HG02938 (cell line): ENCODE measurements around the gene HBP1.
"Not testable (repeated sequence)": the region's sequence is repeated elsewhere in the genome, so short reads cannot be mapped to it uniquely, and the experiment has no call there.

ENCODE experiments used
- ATAC-seq: cut with Tn5 transposase; IDR thresholded peaks from one replicate; pipeline ENCODE4 v1.9.1; 2021; ENCODE audit warnings: mild to moderate bottlenecking, moderate library complexity; ENCODE audit not compliant: unreplicated experiment

Gene HBP1, protein sequence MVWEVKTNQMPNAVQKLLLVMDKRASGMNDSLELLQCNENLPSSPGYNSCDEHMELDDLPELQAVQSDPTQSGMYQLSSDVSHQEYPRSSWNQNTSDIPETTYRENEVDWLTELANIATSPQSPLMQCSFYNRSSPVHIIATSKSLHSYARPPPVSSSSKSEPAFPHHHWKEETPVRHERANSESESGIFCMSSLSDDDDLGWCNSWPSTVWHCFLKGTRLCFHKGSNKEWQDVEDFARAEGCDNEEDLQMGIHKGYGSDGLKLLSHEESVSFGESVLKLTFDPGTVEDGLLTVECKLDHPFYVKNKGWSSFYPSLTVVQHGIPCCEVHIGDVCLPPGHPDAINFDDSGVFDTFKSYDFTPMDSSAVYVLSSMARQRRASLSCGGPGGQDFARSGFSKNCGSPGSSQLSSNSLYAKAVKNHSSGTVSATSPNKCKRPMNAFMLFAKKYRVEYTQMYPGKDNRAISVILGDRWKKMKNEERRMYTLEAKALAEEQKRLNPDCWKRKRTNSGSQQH

DNA sequence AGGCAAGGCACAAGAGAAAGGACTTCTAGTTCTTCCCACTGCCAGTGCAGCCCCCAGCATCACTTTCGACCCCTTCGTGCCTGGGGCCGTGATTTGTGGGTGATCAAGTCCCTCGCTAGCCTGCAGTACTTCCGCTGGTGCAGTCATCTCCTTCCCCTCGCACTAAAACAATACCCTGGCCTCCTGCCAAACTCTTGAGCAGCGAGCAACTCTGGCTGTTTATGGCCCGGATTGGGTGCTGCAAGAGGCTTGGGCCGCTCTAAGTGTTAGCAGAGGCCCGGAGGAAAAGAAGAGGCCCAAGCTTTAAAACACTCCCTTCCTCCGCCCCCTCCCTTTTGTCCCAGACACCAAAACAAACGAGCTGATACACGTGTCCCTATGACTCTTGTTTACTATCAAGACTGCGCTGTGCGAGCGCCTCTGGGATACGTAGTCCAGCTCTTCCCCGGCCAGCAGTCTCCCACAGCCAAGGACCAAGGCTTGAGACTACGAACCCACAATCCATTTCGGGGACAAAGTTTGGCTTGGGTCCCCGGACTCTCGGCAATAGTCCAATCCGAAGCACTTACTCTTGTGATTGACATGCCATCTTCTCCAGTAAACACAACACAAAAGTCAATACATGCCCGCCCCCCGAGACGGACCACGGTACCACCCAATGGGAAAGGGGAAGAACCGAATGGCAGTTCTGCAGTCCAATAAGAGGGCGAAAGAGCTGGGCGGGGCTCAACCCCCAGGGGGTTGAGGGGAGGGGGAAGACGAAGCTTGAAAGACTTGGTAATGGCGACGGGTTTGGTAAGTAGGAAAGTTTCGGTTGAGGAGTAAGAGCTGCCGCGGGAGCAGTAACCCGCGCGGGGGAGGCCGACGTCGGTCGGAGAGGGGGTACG is at the start of gene HBP1:
Gene HBP1 (plus strand): TSS at position 771 of the 887 bp plus-strand sequence. CDS start 10,891 bp downstream, outside the sequence.
- ATAC-seq = peak; percentile 90

DNA sequence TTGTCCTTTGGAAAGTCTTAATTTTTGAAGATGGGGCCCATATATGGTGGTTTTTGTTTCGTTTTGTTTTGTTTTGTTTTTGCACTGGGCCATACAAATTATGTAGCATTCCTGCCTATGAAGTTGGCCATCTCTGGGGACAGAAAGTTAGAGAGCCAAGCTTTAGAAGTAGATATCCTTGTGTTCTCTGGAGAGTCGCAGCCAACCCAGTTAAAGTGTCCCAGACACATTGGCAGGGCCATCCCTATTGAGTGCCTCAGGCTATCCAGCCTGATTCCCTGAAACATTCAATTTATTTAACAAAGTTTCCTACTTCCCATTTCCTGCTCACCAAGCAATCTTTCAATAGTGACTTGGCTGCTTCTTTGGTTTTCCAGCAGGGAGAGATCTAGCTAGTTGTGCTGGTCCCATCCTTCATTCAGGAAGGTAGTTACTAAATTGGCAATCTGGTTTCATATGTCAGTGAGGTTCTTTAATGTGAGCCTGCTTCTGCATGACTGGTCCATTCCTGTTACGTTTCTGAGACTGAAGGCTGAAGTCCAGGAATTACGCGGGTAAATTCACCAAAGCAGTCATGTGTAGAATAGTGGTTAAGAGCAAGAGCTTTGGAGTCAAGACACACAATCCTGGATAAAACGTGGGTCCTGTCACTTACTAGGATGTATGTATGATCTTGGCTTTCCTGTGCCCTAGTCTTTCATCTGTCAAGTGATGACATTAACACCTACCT is 49.3 kb upstream of the HBP1 start:
- no peak for ATAC-seq

DNA sequence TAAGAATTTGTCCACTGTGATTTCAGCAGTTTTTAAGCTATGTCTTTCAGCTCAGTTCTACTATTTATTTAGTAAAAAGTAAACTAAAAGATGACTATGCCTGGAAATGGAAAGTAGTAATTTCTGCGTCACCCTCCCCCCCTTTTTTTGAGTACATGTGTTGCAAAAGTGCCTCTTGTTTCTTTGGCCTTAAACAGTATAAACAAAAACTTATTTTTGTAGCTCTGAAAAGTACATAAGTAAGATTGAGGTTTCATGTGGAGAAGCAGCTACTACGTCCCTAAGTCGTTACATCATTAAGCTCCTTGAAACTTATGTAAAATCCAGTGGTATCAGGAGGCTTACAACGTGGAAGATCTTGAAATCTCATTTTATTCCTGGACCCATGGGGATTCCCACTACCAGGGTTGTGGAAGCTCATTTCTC is 46.3 kb upstream of the HBP1 start:
- ATAC-seq = no peak

DNA sequence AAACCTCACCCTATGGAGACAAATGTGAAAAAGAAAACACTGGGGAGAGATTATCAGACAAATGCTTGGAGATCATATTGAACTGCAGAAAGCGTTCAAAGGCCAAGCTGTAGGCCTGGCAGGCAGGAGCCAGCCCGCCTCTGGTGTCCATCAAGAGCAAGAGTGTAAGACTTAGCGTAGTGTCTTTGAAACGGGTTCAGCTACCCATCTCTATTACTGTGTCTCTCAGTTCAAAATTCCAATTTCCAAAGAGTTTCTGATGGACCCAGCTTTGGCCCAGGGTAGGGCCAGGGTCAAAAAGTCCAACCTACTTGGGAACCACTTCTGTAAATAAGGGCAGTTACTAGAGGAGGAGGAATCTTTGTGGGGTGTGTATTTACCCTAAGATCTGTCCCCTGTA is 45.4 kb upstream of the HBP1 start:
- ATAC-seq = no peak

DNA sequence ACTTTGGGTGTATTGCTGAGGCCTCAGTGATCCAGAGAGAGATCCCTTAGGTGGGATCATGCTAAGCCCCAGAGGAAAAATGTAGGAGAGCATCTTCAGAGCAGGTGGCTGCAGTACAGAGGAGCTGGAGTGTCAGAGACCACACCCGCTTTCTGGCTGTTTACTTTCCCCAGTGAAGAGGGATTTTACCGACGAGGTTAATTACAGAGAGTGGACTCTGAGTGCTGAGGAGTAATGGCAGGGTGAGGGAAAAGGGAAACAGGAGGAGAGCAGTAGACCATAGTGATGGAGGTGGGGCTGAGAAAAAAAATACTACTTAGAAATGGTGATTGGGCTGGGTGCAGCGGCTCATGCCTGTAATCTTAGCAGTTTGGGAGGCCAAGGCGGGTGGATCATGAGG is 43.3 kb upstream of the HBP1 start:
- no peak for ATAC-seq

DNA sequence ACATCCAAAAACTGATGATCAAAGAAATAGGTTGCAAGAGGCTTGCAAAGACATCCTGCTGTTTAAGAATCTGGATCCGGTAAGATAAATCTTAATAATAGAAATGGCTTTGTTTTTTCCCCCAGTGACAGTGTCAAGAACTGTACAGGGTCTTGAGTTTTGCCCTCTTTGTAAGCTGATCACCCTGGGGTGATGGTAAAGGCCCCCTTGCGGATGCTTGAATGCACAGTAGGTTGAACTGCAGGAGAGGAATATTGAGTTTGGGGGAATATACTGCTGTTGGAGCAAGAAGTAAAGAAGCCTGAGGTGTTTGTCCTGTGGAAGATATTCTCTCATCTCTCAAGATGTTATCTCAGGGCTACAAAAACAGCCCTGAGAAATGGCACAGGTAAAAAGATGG is 40.6 kb upstream of the HBP1 start:
- ATAC-seq = no peak

DNA sequence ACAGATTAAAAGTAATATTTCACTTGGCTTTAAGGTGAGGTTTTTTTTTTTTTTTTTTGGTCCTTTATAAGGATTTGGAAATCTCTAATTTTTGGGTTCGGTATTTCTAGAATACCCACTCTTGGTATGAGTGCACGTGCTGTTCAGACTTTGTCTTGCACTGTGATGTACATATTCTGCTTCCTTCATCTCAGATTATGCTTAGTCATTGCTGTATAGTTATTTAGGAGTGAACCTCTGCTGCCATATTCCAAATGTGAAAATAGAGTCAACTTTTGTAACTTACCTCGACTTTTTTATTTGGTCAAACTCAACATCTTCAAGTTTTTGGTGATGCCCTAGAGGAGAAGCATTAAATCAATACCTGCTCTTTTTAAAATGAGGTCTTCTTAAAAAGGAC is 40.1 kb upstream of the HBP1 start:
- no peak for ATAC-seq

DNA sequence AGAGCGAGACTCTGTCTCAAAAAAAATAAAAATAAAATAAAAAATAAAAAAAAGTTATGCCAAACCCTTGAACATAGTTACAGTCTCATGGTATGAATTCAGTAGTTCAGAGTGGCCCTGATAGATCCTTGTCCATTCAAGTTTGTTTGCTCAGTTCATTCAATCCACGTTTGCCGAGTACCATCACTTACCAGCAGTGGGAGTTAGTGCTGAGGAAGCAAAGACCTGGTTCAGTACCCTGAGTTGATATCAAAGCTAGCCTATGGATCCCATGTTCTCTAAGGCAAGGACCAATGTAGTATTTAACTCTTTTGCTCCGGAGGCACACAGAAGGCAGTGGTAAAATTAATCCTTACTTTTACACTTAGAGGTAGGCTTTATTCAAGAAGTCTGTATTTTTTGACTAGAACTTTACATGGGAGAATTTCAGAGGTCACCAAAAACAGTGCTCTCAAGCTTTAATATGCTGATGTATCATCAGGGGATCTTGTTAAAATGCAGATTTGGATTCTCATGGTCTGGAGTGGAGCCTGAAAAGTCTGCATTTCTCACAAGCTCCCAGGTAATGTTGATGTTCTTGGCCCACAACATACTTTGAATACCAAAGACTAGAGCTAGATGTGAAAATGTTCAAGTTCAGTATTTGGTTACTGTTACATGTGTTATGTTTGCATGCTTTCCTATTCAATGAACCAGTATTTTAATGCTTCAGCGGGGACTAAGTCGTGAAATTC is 38.1 kb upstream of the HBP1 start:
- no peak for ATAC-seq

DNA sequence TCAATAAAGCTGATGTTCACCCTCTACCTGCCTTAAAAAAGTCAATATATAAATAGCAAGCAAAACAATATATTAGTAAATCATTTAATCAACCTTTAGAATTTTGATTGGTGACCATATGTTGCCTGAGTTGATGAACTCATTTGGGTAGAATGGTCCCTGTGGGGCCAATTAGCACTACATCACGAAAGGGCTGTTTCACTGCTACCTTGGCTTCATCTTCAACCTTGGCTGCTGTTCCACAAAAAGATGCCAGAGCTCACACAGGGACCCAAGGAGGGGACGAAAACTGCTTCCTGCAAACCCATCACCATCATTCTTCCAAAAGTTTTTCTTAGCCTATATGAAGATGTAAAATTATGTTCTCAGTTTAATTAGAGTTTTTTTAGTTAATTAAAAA is 35.4 kb upstream of the HBP1 start:
- no peak for ATAC-seq

DNA sequence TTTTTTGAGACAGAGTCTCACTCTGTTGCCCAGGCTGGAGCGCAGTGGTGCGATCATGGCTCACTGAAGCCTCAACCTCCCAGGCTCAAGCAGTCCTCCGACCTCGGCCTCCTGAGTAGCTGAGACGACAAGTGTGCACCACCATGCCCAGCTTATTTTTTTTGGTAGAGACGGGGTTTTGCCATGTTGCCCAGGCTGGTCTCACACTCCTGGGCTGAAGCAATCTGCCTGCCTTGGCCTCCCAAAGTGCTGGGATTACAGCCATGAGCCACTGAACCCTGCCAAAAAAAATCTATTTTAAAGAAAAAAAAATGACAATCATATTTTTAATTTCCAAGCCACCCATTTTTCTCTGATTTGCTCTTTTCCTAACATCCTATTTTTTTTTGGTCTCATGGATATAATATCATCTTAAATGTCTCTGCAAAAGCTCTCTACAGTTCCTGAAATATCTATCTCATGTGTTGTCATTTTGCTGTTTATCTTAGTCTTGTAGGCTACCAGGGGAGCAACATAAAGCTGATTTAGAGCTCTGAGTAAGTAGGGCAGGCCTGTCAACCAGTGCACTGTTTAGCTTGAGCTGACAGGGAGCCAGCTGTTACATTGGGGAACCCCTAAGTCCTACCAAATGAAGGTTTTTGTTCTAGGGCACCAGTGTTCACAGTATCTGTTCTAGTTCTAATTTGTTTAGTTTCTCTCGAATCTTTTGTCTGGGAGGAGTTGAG is 29.9 kb upstream of the HBP1 start:
- ATAC-seq = no peak

DNA sequence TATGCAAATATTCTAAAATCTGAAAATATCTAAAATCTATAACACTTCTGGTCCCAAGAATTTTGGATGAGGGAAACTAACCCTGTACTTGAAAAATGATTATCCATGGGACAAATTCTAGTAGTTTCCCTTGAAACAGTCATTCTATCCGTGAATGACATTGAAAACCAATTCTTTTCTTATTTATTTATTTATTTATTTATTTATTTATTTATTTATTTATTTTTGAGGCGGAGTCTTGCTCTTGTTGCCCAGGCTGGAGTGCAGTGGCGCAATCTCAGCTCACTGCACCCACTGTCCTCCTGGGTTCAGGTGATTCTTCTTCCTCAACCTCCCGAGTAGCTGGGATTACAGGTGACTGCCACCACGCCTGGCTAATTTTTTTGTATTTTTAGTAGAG is 24.9 kb upstream of the HBP1 start:
- ATAC-seq = not testable (repeated sequence)

DNA sequence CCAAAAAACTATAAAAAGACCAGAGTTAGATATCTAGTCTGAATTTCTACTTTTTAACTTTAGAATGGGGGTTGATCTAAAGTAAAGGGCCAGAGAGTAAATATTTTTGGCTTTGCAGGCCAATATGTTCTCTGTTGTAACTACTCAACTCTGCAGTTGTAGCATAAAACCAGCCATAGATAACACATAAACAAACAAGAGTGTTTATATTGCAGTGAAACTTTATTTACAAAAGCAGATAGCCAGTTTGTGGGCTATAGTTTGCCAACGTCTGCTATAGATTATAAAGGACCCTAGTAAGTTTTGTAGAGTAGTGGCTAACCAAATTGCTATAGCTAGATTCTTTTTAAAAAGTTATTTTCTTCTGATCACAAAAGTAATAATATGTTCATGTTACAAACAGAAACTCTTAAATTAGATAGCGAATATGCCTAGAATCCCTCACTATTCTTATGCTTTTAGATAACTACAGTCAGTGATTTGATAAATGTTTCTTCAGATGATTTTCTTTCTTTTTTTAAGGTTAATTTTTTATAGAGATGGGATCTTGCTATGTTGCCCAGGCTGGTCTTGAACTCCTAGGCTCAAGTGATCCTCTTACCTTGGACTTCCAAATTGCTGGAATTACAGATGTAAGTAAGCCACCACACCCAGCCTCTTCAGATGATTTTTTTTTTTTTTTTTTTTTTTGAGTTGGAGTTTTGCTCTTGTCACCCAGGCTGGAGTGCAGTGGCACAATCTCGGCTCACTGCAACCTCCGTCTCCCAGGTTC is 23.6 kb upstream of the HBP1 start:
- no peak for ATAC-seq

DNA sequence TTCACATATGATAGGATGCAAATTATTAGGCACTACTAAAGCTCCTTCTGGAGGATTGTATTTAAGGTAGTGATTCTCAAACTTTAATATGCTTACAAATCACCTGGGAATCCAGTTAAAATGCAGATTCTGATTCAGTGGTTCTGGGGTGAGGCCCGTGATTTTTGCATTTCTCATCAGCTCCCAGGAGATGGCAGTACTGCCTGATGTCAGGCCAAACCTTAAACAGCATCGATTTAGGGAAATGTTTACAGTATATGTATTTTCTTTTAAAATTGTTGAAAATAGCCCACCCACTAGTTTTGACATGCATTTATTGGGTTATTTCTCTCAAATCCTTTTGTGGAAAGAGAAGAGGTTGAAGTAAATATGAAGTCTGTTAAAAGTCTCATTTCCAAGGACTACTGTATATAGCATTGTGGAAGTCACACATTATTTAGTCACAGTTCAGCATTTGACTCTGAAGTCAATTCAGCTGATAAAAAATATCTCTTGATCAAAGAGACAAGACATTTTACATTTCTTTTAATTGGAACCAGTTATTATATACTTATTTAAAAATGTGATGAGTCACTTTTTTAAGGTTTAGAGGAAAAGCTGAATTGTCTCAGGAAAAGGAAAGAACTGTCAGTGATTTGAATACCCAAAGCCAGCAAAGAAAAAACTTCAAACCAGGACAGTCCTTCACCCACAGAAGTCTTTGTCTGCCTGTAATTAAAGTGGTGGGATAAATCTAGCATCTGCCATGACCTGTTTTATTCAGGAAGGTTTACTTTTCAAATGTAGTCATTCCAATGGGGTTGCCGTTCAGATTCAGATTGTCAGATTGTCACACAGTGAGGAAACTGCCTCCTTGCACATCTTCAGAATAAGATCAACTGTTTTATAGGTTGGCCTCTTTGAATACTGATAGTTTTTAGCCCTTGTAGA is 21.1 kb upstream of the HBP1 start:
- no peak for ATAC-seq

DNA sequence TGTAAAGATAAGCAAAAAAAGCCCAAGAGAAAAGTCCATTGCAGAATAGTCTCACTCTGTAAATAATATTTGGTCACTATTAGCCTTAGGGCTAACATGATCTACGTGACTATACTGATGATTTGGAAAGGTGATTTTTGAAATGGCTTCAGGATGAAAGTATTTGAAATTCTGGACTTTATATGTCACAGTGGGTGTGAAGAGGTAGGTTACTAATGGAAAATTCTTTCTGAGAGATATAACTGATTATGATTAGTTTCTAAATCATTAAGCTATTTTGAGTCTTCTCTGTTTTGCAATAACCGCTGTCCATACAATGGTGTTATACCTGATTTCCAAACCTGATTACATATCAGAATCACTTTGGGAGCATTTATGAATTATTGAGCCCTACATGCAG is 20.1 kb upstream of the HBP1 start:
- no peak for ATAC-seq

DNA sequence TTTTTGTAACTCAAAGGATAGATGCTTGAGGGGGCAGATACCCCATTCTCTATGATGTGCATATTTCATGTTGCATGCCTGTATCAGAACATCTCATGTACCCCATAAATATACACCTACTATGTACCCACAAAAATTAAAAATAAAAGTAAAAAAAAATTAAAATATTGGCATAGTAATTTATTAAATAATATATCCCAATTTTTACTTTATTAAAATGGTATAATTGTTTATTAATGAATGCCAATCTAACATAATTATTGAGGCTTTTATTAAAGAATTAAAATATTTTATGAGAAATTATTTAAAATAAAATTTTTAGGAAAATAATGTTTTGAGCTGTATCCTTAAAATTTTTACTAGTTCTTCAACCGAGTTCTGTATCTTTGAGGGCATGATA is 18.9 kb upstream of the HBP1 start:
- ATAC-seq = no peak

DNA sequence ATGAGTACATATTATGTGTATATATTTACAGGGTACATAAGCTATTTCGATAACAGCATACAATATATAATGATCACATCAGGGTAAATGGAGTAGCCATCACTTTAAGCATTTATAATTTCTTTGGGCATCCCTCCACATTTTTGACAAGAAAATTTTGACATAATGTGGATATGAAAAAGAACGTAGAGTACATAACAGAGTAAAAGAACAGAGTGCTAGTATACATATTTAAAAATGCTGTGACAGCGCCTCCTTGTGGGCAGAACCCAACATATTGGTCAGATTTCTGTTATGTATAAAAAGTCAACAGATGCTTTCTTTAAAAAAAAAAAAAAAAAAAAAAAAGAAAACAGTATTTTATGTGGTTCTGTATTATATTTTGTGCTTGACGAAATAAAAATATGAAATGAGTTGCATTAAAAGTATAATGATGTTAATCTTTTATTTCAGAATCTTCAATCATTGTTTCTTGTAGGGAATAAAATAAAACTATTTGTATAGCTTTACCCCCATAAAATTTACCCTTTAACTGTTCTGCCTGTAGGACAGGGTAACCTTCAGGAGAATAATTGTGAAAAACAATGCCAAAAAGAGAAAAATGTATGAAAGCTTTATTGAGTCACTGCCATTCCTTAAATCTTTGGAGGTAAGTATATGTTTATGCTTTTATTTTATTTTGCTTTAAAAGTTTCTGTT is 18.3 kb upstream of the HBP1 start:
- ATAC-seq = no peak

DNA sequence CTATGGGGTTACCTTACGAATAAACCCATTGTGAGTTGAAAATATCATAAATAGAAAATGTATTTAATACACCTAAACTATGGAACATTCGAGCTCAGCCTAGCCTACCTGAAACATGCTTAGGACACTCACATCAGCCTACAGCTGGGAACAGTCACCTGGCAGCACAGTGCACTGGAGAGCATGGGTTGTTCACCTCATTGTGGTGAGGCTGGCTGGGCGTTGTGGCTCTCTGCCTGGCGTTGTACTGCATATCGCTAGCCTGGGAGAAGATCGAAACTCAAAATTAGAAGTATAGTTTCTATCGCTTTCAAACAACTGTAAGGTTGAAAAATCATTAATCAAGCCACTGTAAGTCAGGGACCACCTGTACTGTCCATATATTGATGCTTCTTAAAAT is 17.3 kb upstream of the HBP1 start:
- no peak for ATAC-seq
